ENCODE data around the gene TMEM232. TPM values are rescaled to one million over a fixed set of nuclear protein-coding genes. Genes with fewer than 3 reads are reported as not detected.

The TMEM232 gene
- total and polyA plus RNA-seq, 8 donors, result 0.68 to 3.5 (median 2.2) TPM

GRCh38 chr5:110439296-110439695, 287.2 kb downstream of the TMEM232 start:
- intact Hi-C loops (cut with DNase I), result no loop called here
- Histone ChIP-seq H3K9me3 (no peaks in the 10 kb centered on the region), H3K4me3 (no peak overlapping the region), H3K27me3 (no peaks in the 10 kb centered on the region), H3K36me3 (no peaks in the 10 kb centered on the region), H3K4me1 (no peaks in the 10 kb centered on the region), H3K27ac (no peak overlapping the region)
- no peak for DNase-seq
- FAIRE-seq, result no peak
- no peak for TF ChIP-seq CTCF (IDR thresholded peaks at IDR 0.05)
- WGBS, 2 donors, result 57 to 68% methylated on average over 3 of the region's 3 CpGs
- no peak for ATAC-seq

- H3K4me1 ChIP-seq, result no peaks in the 10 kb centered on the region
Observed at GRCh38 chr5:110435207-110435606, 291.3 kb downstream of the TMEM232 start.

GRCh38 chr5:110431603-110432002, 294.9 kb downstream of the TMEM232 start:
- Histone ChIP-seq H3K4me3 (no peak overlapping the region), H3K4me1 (no peaks in the 10 kb centered on the region), H3K9me3 (no peaks in the 10 kb centered on the region), H3K27me3 (no peaks in the 10 kb centered on the region), H3K36me3 (no peaks in the 10 kb centered on the region), H3K27ac (no peak overlapping the region)
- FAIRE-seq (no peak), DNase-seq (no peak), ATAC-seq (no peak)
- TF ChIP-seq CTCF (IDR thresholded peaks at IDR 0.05), result no peak
- intact Hi-C loops (cut with DNase I), result no loop called here

More at GRCh38 chr5:110435207-110435606, 291.3 kb downstream of the TMEM232 start:
- Histone ChIP-seq H3K36me3 (no peaks in the 10 kb centered on the region), H3K4me3 (no peak overlapping the region), H3K27me3 (no peaks in the 10 kb centered on the region), H3K9me3 (no peaks in the 10 kb centered on the region), H3K27ac (no peak overlapping the region)
- ATAC-seq (no peak), DNase-seq (no peak), FAIRE-seq (no peak)
- WGBS, 2 donors, result 67 to 80% methylated on average over 2 of the region's 2 CpGs
- intact Hi-C loops (cut with DNase I), result no loop called here
- TF ChIP-seq CTCF (IDR thresholded peaks at IDR 0.05), result no peak

- Histone ChIP-seq H3K27me3 (no peaks in the 10 kb centered on the region), H3K4me1 (no peaks in the 10 kb centered on the region), H3K27ac (no peak overlapping the region), H3K9me3 (no peaks in the 10 kb centered on the region), H3K36me3 (no peaks in the 10 kb centered on the region), H3K4me3 (no peak overlapping the region)
- intact Hi-C loops (cut with DNase I), result no loop called here
- no peak for DNase-seq
- TF ChIP-seq CTCF (IDR thresholded peaks at IDR 0.05), result no peak
- no peak for ATAC-seq
- FAIRE-seq, result peak; percentile 23
- 47 to 59% methylated on average over 2 of the region's 2 CpGs for WGBS, 2 donors
Observed at GRCh38 chr5:110414360-110414759, 312.1 kb downstream of the TMEM232 start.

- ATAC-seq, result peak in 2 of 4 donors; percentile 25 to 29
- H3K4me1 ChIP-seq, result no peaks in the 10 kb centered on the region
- intact Hi-C loops (cut with DNase I), result no loop called here
- no peaks in the 10 kb centered on the region for H3K36me3 ChIP-seq
- H3K4me3 ChIP-seq, result no peak overlapping the region
- WGBS, 2 donors, result 85% methylated on average over 2 of the region's 2 CpGs
- no peak overlapping the region for H3K27ac ChIP-seq
- DNase-seq, result no peak
- no peak for FAIRE-seq
- H3K27me3 ChIP-seq, result no peaks in the 10 kb centered on the region
- no peaks in the 10 kb centered on the region for H3K9me3 ChIP-seq
- TF ChIP-seq CTCF (IDR thresholded peaks at IDR 0.05), result no peak
Observed at GRCh38 chr5:110413856-110414255, 312.6 kb downstream of the TMEM232 start.

Data from pancreas (tissue), 10 donors.